Epithelial cell of proximal tubule (primary cell): ENCODE measurements around the gene CRK. TPM values are rescaled to one million over a fixed set of nuclear protein-coding genes. Genes with fewer than 3 reads are reported as not detected.
"Not testable (repeated sequence)": the region's sequence is repeated elsewhere in the genome, so short reads cannot be mapped to it uniquely, and the experiment has no call there.

Source experiments
- DNase-seq: peaks from one replicate; pipeline ENCODE4 v3.0.0-alpha.2; 2011; ENCODE audit warnings: low read depth
- H3K4me3 ChIP-seq: 2 replicates; pipeline ENCODE4 v1.5.1; 2011; ENCODE audit warnings: low read depth, mild to moderate bottlenecking, low read length
- total RNA-seq: library from RNA; depleted of rRNA; stranded (reverse); fragments of >200 nt; gene quantifications from 2 replicates; pipeline ENCODE4 v1.2.3, GENCODE V29; 2015
- TF ChIP-seq, protein P1 (sequence below): conservative IDR thresholded peaks from 2 replicates; pipeline ENCODE4 v1.5.1; 2012; ENCODE audit warnings: low read depth, mild to moderate bottlenecking, low read length

Gene CRK
- total RNA-seq, 1 donor from 2014 or later: 57.1 TPM

DNA sequence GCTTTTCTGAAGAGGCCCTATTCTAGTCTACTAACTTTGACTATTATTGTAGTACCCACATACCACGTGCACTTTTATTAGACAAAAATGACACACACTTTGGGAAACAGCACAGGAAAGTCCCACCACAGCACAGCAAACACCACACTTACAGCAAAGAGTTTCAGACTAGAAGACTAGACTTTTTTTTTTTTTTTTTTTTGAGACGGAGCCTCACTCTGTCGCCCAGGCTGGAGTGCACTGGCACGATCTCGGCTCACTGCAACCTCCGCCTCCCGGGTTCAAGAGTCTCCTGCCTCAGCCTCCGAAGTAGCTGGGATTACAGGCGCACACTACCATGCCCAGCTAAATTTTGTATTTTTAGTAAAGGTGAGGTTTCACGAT is 76.1 kb downstream of the CRK start:
- H3K4me3 ChIP-seq: no peak overlapping the region
- DNase-seq: no peak
- TF ChIP-seq, protein P1, sequence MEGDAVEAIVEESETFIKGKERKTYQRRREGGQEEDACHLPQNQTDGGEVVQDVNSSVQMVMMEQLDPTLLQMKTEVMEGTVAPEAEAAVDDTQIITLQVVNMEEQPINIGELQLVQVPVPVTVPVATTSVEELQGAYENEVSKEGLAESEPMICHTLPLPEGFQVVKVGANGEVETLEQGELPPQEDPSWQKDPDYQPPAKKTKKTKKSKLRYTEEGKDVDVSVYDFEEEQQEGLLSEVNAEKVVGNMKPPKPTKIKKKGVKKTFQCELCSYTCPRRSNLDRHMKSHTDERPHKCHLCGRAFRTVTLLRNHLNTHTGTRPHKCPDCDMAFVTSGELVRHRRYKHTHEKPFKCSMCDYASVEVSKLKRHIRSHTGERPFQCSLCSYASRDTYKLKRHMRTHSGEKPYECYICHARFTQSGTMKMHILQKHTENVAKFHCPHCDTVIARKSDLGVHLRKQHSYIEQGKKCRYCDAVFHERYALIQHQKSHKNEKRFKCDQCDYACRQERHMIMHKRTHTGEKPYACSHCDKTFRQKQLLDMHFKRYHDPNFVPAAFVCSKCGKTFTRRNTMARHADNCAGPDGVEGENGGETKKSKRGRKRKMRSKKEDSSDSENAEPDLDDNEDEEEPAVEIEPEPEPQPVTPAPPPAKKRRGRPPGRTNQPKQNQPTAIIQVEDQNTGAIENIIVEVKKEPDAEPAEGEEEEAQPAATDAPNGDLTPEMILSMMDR: no peak

GRCh38 chr17:1379208-1379929 is 76.7 kb downstream of the CRK start:
- no peak overlapping the region for H3K4me3 ChIP-seq
- TF ChIP-seq, protein P1: no peak
- DNase-seq: no peak

DNA sequence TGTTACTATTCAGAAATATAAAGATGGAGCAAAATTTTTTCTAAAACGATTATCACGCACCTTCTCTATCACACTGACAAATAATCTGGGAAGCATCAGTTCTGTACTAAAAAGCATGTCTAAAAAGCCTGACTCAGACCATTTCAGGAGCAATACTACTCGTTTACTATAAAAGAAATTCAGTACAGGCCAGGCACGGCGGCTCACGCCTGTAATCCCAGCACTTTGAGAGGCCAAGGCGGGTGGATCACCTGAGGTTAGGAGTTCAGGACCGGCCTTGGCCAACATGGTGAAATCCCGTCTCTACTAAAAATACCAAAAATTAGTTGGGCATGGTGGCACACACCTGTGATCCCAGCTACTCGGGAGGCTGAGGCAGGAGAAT is 77.6 kb downstream of the CRK start:
- DNase-seq, H3K4me3 ChIP-seq: not testable (repeated sequence)

DNA sequence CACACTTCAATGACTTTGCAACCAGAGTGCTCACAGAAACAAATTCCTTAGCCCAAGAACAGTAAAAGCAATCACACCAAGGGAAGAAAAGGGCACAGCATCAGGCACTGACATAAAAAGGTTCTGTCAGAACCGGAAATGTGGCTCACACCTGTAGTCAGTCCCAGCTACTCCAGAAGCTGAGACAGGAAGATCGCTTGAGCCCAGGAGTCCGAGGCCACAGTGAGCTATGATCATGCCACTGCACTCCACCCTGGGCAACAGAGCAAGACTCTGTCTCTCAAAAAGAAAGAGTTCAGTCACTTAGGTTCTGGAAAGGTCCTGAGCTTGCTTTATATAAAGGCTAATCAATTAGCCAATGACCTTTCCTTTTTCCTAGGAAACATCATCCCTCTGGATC is 78.7 kb downstream of the CRK start:
- no peak overlapping the region for H3K4me3 ChIP-seq
- DNase-seq: no peak
- TF ChIP-seq, protein P1: no peak

GRCh38 chr17:1376061-1376460 is 80.0 kb downstream of the CRK start:
- no peak overlapping the region for H3K4me3 ChIP-seq
- DNase-seq: no peak
- TF ChIP-seq, protein P1: no peak

GRCh38 chr17:1375615-1376014 is 80.4 kb downstream of the CRK start:
- no peak overlapping the region for H3K4me3 ChIP-seq
- no peak for DNase-seq
- TF ChIP-seq, protein P1: no peak

GRCh38 chr17:1374431-1375177 is 81.4 kb downstream of the CRK start:
- TF ChIP-seq, protein P1: no peak
- H3K4me3 ChIP-seq: peak overlapping the region; percentile 15
- no peak for DNase-seq
